Ishikawa (cell line): Measurements from ENCODE around the gene CNTNAP4.

ENCODE experiments used
- CEBPB ChIP-seq: IDR thresholded peaks from 2 replicates; pipeline ENCODE4 v1.6.1; 2012
- CREB1 ChIP-seq: IDR thresholded peaks from 2 replicates; pipeline ENCODE4 v1.6.1; 2012; ENCODE audit warnings: low read depth
- EGR1 ChIP-seq: IDR thresholded peaks from 2 replicates; pipeline ENCODE4 v1.6.1; 2012
- EP300 ChIP-seq: IDR thresholded peaks from 2 replicates; pipeline ENCODE4 v1.6.1; 2012; ENCODE audit warnings: borderline replicate concordance
- FOXM1 ChIP-seq: IDR thresholded peaks from 2 replicates; pipeline ENCODE4 v1.6.1; 2012; ENCODE audit warnings: low read depth, borderline replicate concordance
- MAX ChIP-seq: IDR thresholded peaks from 2 replicates; pipeline ENCODE4 v1.6.1; 2012
- NFIC ChIP-seq: IDR thresholded peaks from 2 replicates; pipeline ENCODE4 v1.6.1; 2012
- RAD21 ChIP-seq: IDR thresholded peaks from 2 replicates; pipeline ENCODE4 v1.6.1; 2012; ENCODE audit warnings: low read depth
- REST ChIP-seq: IDR thresholded peaks from 2 replicates; pipeline ENCODE4 v1.6.1; 2012; ENCODE audit warnings: low read depth, mild to moderate bottlenecking
- TAF1 ChIP-seq: IDR thresholded peaks from 2 replicates; pipeline ENCODE4 v1.6.1; 2012; ENCODE audit warnings: low read depth, mild to moderate bottlenecking
- TCF12 ChIP-seq: IDR thresholded peaks from 2 replicates; pipeline ENCODE4 v1.6.1; 2012; ENCODE audit warnings: low read depth
- TEAD4 ChIP-seq: IDR thresholded peaks from 2 replicates; pipeline ENCODE4 v1.6.1; 2012
- USF1 ChIP-seq: IDR thresholded peaks from 2 replicates; pipeline ENCODE4 v1.6.1; 2012
- YY1 ChIP-seq: IDR thresholded peaks from 2 replicates; pipeline ENCODE4 v1.6.1; 2012; ENCODE audit warnings: low read depth
- ZBTB7A ChIP-seq: IDR thresholded peaks from 2 replicates; pipeline ENCODE4 v1.6.1; 2012; ENCODE audit warnings: low read depth

Gene CNTNAP4

GRCh38 chr16:76532188-76532973 is 255.2 kb downstream of the CNTNAP4 start:
- TF ChIP-seq RAD21 = no peak
- TF ChIP-seq FOXM1 = no peak
- TF ChIP-seq EGR1 = no peak
- TF ChIP-seq NFIC = no peak
- TF ChIP-seq CEBPB = no peak
- TF ChIP-seq EP300 = no peak
- no peak for TF ChIP-seq USF1
- TF ChIP-seq TCF12 = no peak
- no peak for TF ChIP-seq REST
- no peak for TF ChIP-seq CREB1
- TF ChIP-seq TEAD4 = no peak
- no peak for TF ChIP-seq TAF1
- no peak for TF ChIP-seq MAX
- TF ChIP-seq YY1 = no peak

- TF ChIP-seq MAX (no peak), TAF1 (no peak), CREB1 (no peak), YY1 (no peak), FOXM1 (no peak), CEBPB (no peak), NFIC (no peak), ZBTB7A (no peak), TEAD4 (no peak), EP300 (no peak), REST (no peak), TCF12 (no peak), RAD21 (no peak), EGR1 (no peak), USF1 (no peak)
Observed at GRCh38 chr16:76539609-76540008, 262.4 kb downstream of the CNTNAP4 start.

- TF ChIP-seq ZBTB7A = no peak
- TF ChIP-seq YY1 = no peak
- no peak for TF ChIP-seq MAX
- no peak for TF ChIP-seq FOXM1
- no peak for TF ChIP-seq RAD21
- TF ChIP-seq REST = no peak
- TF ChIP-seq TCF12 = no peak
- no peak for TF ChIP-seq TAF1
- TF ChIP-seq EGR1 = no peak
- no peak for TF ChIP-seq NFIC
- TF ChIP-seq EP300 = no peak
- no peak for TF ChIP-seq CREB1
- TF ChIP-seq USF1 = no peak
- no peak for TF ChIP-seq TEAD4
- no peak for TF ChIP-seq CEBPB
Observed at GRCh38 chr16:76541070-76541469, 263.9 kb downstream of the CNTNAP4 start.
